Mucosa of descending colon (tissue), 3 donors: ENCODE results near the gene CNTD1. TPM values are rescaled to one million over a fixed set of nuclear protein-coding genes. Genes with fewer than 3 reads are reported as not detected.

Experiments
- ATAC-seq: fragments of 200-7000 bp; cut with Tn5 transposase; one replicate; pipeline ENCODE4 v1.9.1; 2020; ENCODE audit warnings: mild to moderate bottlenecking, moderate library complexity
- DNase-seq, 3 donors: peaks; one replicate each; pipeline ENCODE4 v3.0.0-alpha.2; 2020
- H3K36me3 ChIP-seq: fragments of 200-600 bp; one replicate; pipeline ENCODE4 v1.8.0; 2021; ENCODE audit warnings: low read depth, mild to moderate bottlenecking
- H3K4me1 ChIP-seq: fragments of 200-600 bp; one replicate; pipeline ENCODE4 v1.8.0; 2021; ENCODE audit warnings: low read depth, mild to moderate bottlenecking
- H3K4me3 ChIP-seq: fragments of 200-600 bp; one replicate; pipeline ENCODE4 v1.8.0; 2021; ENCODE audit warnings: mild to moderate bottlenecking
- H3K9me3 ChIP-seq: fragments of 200-600 bp; one replicate; pipeline ENCODE4 v1.8.0; 2021; ENCODE audit warnings: mild to moderate bottlenecking
- CTCF ChIP-seq: fragments of 200-600 bp; IDR thresholded peaks from one replicate; pipeline ENCODE4 v1.8.0; 2022; ENCODE audit warnings: antibody characterized with exemption, mild to moderate bottlenecking
- intact Hi-C, 2 donors: fragments of 100-400 bp; cut with DNase I in 1 of 2; cut with micrococcal nuclease in 1 of 2; formaldehyde crosslinking; loops; one replicate each; pipeline versions ENCODE4 v1.11.0 to v1.11.1; 2022; cut with DNase I, micrococcal nuclease
- long read RNA-seq, 2 donors: library from polyadenylated mRNA; unstranded; transcript quantifications; one replicate each; pipeline ENCODE4 v2.0.0, GENCODE V29; 2019 to 2021
- total RNA-seq, 3 donors: library from RNA; stranded (reverse); fragmentation: NEBNext Ultra II Directional in 2 of 3; extraction: Animal tissue kit (Norgen Biotek cat#: 25700) in 2 of 3; gene quantifications; one replicate each; pipeline versions ENCODE4 v1.2.1 to v1.2.4, GENCODE V29; 2021 to 2023
- donor health status: DM: no; HTN: no; CAD: no; lungs with moderate emphysema.
- donor health status: DM: no; HTN: no; CAD: no.
- donor health status: DM: no; HTN: yes; CAD: no.

Gene CNTD1
- total RNA-seq: 1 to 10 TPM in 2 of 3 donors, under 1 TPM in 1; 0.79 to 3.3 (median 1.2) TPM
- long read RNA-seq, donor 1, partial matches to known transcripts: 0 of 2 reads
- long read RNA-seq, donor 1, other reads (novel, unspliced or antisense): 2 of 2 reads
- long read RNA-seq, donor 2, partial matches to known transcripts: 0 of 2 reads
- long read RNA-seq, donor 2, other reads (novel, unspliced or antisense): 1 of 2 reads

GRCh38 chr17:42798383-42799380, at the start of gene CNTD1, which contains the start of gene COA3:
Gene CNTD1 (plus strand): TSS chr17:42798861. CDS start chr17:42799068, 207 bp downstream.
Gene COA3 (minus strand): TSS chr17:42798704. CDS start chr17:42798681, 23 bp downstream.
- intact Hi-C loops: no loop called here
- Histone ChIP-seq H3K36me3 (no peaks in the 10 kb centered on the region), H3K4me1 (peaks cover 37% of the 10 kb centered on the region), H3K4me3 (peak within 1 kb of the TSS; percentile 74), H3K9me3 (no peaks in the 10 kb centered on the region)
- DNase-seq (peak; percentile 91 to 93 (median 91)), ATAC-seq (peak; percentile 75)
- TF ChIP-seq CTCF: no peak

GRCh38 chr17:42748908-42749798, 49.5 kb upstream of the CNTD1 start:
- DNase-seq: no peak

GRCh38 chr17:42750739-42751344, 47.8 kb upstream of the CNTD1 start:
- no peaks in the 10 kb centered on the region for H3K36me3 ChIP-seq
- intact Hi-C loops: no loop called here
- no peaks in the 10 kb centered on the region for H3K9me3 ChIP-seq
- H3K4me3 ChIP-seq: no peak overlapping the region
- no peak for DNase-seq
- no peak for TF ChIP-seq CTCF
- H3K4me1 ChIP-seq: no peaks in the 10 kb centered on the region
- no peak for ATAC-seq

More at GRCh38 chr17:42748908-42749798, 49.5 kb upstream of the CNTD1 start:
- ATAC-seq: no peak
- no peaks in the 10 kb centered on the region for H3K9me3 ChIP-seq
- TF ChIP-seq CTCF: no peak
- no peak overlapping the region for H3K4me3 ChIP-seq
- intact Hi-C loops: no loop called here
- no peaks in the 10 kb centered on the region for H3K4me1 ChIP-seq
- no peaks in the 10 kb centered on the region for H3K36me3 ChIP-seq

- no peak for TF ChIP-seq CTCF
- Histone ChIP-seq H3K9me3 (no peaks in the 10 kb centered on the region), H3K4me1 (no peaks in the 10 kb centered on the region), H3K4me3 (no peak overlapping the region), H3K36me3 (no peaks in the 10 kb centered on the region)
- intact Hi-C loops: no loop called here
- ATAC-seq (no peak), DNase-seq (no peak)
Measured at GRCh38 chr17:42751628-42752027, 47.0 kb upstream of the CNTD1 start.

- no peak for TF ChIP-seq CTCF
- H3K4me1 ChIP-seq: no peaks in the 10 kb centered on the region
- H3K9me3 ChIP-seq: no peaks in the 10 kb centered on the region
- intact Hi-C loops: no loop called here
- no peak for ATAC-seq
- no peak overlapping the region for H3K4me3 ChIP-seq
- no peak for DNase-seq
- no peaks in the 10 kb centered on the region for H3K36me3 ChIP-seq
Measured at GRCh38 chr17:42754782-42755181, 43.9 kb upstream of the CNTD1 start.
